ENCODE results near the gene GALNT17. TPM values are rescaled to one million over a fixed set of nuclear protein-coding genes. Genes with fewer than 3 reads are reported as not detected.

Gene GALNT17
- polyA plus RNA-seq, 1 donor (not counting 4 experiments of a cell fraction or from before 2014, with no cell fraction given): not detected

- Histone ChIP-seq H3K9me3 (ENCODE audit: control insufficient read depth, low read depth, low read length) (no peaks in the 10 kb centered on the region), H3K36me3 (ENCODE audit: control insufficient read depth in 2 of 2, extremely low read depth in 1 of 2, insufficient read depth in 2 of 2, low read length in 2 of 2) (no peaks in the 10 kb centered on the region), H3K9me1 (ENCODE audit: control insufficient read depth, extremely low read depth, insufficient read depth, low read length) (no peaks in the 10 kb centered on the region), H3K27me3 (ENCODE audit: control insufficient read depth, extremely low read depth, insufficient read depth, low read length) (peaks cover 9% of the 10 kb centered on the region), H3K4me2 (ENCODE audit: control insufficient read depth, extremely low read depth, insufficient read depth, low read depth, low read length) (no peak overlapping the region), H3K27ac (ENCODE audit: control insufficient read depth, insufficient read depth, low read length) (no peak overlapping the region), H3K4me1 (ENCODE audit: control insufficient read depth, extremely low read depth, insufficient read depth, low read length) (no peaks in the 10 kb centered on the region), H3K79me2 (ENCODE audit: control insufficient read depth, insufficient read depth, low read length) (no peaks in the 10 kb centered on the region), H4K20me1 (ENCODE audit: control insufficient read depth, extremely low read depth, insufficient read depth, low read length) (no peaks in the 10 kb centered on the region), H3K9ac (ENCODE audit: control insufficient read depth, extremely low read depth, insufficient read depth, low read length) (no peak overlapping the region), H3K4me3 (ENCODE audit: control insufficient read depth in 2 of 3, extremely low read depth in 1 of 3, insufficient read depth in 2 of 3, low read depth in 1 of 3, low read length in 3 of 3) (no peak overlapping the region), H2AFZ (ENCODE audit: control insufficient read depth, low read length) (no peak overlapping the region)
- DNase-seq (ENCODE audit: low read depth, low spot score): no peak
- FAIRE-seq: no peak
- dilution Hi-C loops (cut with MboI; ENCODE audit: extremely low pct_ligation_motif_present, low sequenced_read_pairs): no loop called here
- TF ChIP-seq, protein P1, sequence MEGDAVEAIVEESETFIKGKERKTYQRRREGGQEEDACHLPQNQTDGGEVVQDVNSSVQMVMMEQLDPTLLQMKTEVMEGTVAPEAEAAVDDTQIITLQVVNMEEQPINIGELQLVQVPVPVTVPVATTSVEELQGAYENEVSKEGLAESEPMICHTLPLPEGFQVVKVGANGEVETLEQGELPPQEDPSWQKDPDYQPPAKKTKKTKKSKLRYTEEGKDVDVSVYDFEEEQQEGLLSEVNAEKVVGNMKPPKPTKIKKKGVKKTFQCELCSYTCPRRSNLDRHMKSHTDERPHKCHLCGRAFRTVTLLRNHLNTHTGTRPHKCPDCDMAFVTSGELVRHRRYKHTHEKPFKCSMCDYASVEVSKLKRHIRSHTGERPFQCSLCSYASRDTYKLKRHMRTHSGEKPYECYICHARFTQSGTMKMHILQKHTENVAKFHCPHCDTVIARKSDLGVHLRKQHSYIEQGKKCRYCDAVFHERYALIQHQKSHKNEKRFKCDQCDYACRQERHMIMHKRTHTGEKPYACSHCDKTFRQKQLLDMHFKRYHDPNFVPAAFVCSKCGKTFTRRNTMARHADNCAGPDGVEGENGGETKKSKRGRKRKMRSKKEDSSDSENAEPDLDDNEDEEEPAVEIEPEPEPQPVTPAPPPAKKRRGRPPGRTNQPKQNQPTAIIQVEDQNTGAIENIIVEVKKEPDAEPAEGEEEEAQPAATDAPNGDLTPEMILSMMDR (optimal IDR thresholded peaks at IDR 0.05 in 1 of 3, IDR thresholded peaks at IDR 0.05 in 1 of 3, conservative IDR thresholded peaks at IDR 0.05 in 1 of 3; ENCODE audit: extremely low read depth in 1 of 3, insufficient read depth in 2 of 3, low read length in 3 of 3): no peak
- no peak for TF ChIP-seq EZH2 (IDR thresholded peaks at IDR 0.05; ENCODE audit: low read length)
Observed at GRCh38 chr7:71137479-71137878, 5.5 kb downstream of the GALNT17 start.

- DNase-seq (ENCODE audit: low read depth, low spot score) (no peak), FAIRE-seq (no peak)
- no peaks in the 10 kb centered on the region for H3K79me2 ChIP-seq (ENCODE audit: control insufficient read depth, insufficient read depth, low read length)
- H3K4me1 ChIP-seq (ENCODE audit: control insufficient read depth, extremely low read depth, insufficient read depth, low read length): no peaks in the 10 kb centered on the region
- H3K9me1 ChIP-seq (ENCODE audit: control insufficient read depth, extremely low read depth, insufficient read depth, low read length): no peaks in the 10 kb centered on the region
- H3K9ac ChIP-seq (ENCODE audit: control insufficient read depth, extremely low read depth, insufficient read depth, low read length): no peak overlapping the region
- dilution Hi-C loops (cut with MboI; ENCODE audit: extremely low pct_ligation_motif_present, low sequenced_read_pairs): no loop called here
- TF ChIP-seq, protein P1 (optimal IDR thresholded peaks at IDR 0.05 in 1 of 3, IDR thresholded peaks at IDR 0.05 in 1 of 3, conservative IDR thresholded peaks at IDR 0.05 in 1 of 3; ENCODE audit: extremely low read depth in 1 of 3, insufficient read depth in 2 of 3, low read length in 3 of 3): no peak
- TF ChIP-seq EZH2 (IDR thresholded peaks at IDR 0.05; ENCODE audit: low read length): no peak
- H3K27me3 ChIP-seq (ENCODE audit: control insufficient read depth, extremely low read depth, insufficient read depth, low read length): no peaks in the 10 kb centered on the region
- H3K36me3 ChIP-seq (ENCODE audit: control insufficient read depth in 2 of 2, extremely low read depth in 1 of 2, insufficient read depth in 2 of 2, low read length in 2 of 2): no peaks in the 10 kb centered on the region
- H3K4me2 ChIP-seq (ENCODE audit: control insufficient read depth, extremely low read depth, insufficient read depth, low read depth, low read length): no peak overlapping the region
- H2AFZ ChIP-seq (ENCODE audit: control insufficient read depth, low read length): no peak overlapping the region
- H3K9me3 ChIP-seq (ENCODE audit: control insufficient read depth, low read depth, low read length): no peaks in the 10 kb centered on the region
- H3K27ac ChIP-seq (ENCODE audit: control insufficient read depth, insufficient read depth, low read length): no peak overlapping the region
- no peak overlapping the region for H3K4me3 ChIP-seq (ENCODE audit: control insufficient read depth in 2 of 3, extremely low read depth in 1 of 3, insufficient read depth in 2 of 3, low read depth in 1 of 3, low read length in 3 of 3)
- no peaks in the 10 kb centered on the region for H4K20me1 ChIP-seq (ENCODE audit: control insufficient read depth, extremely low read depth, insufficient read depth, low read length)
Observed at GRCh38 chr7:71140264-71140663, 8.3 kb downstream of the GALNT17 start.
